ENCODE results near the gene UFC1. TPM values are rescaled to one million over a fixed set of nuclear protein-coding genes. Genes with fewer than 3 reads are reported as not detected.

The UFC1 gene
- total and polyA plus RNA-seq, 12 donors = 43.0 to 142 (median 74.9) TPM

GRCh38 chr1:161200992-161201835 is 47.4 kb downstream of the UFC1 start:
- Histone ChIP-seq H3K9me3 (no peaks in the 10 kb centered on the region), H3K4me3 (peak overlapping the region; percentile 20 to 94 (median 85)), H3K4me1 (peaks cover 47 to 92% (median 80%) of the 10 kb centered on the region in 9 donors), H3K36me3 (peaks cover 0 to 37% (median 4%) of the 10 kb centered on the region in 9 donors), H3K27me3 (no peaks in the 10 kb centered on the region), H3K27ac (peak overlapping the region; percentile 93 to 100 (median 98))
- TF ChIP-seq CTCF (IDR thresholded peaks at IDR 0.05) = no peak
- DNase-seq = peak; percentile 47 to 88
- ATAC-seq = peak; percentile 36 to 73 (median 54)
- WGBS, 2 donors = 31 to 51% methylated on average over 13 of the region's 13 CpGs
- intact Hi-C loops (cut with DNase I) = no loop called here

GRCh38 chr1:161201836-161202712 is 48.3 kb downstream of the UFC1 start, which contains the start of gene NDUFS2:
NDUFS2 (plus strand) TSS chr1:161202367; CDS start chr1:161202386, 19 bp downstream.
- intact Hi-C loops (cut with DNase I) = loop anchor here in 2 of 10 donors (1.0 to 2.0 kb wide), 3 partner anchors 24 to 69 kb away; partner anchors contain the start of genes TOMM40L (in 2 of the 2) and DEDD (in 1 of the 2)
- Histone ChIP-seq H3K36me3 (peaks cover 0 to 38% (median 13%) of the 10 kb centered on the region in 9 donors), H3K27ac (peak within 1 kb of the TSS; percentile 93 to 100 (median 98)), H3K9me3 (no peaks in the 10 kb centered on the region), H3K4me1 (peaks cover 48 to 92% (median 85%) of the 10 kb centered on the region in 9 donors), H3K27me3 (no peaks in the 10 kb centered on the region), H3K4me3 (peak within 1 kb of the TSS; percentile 72 to 94 (median 85))
- peak; percentile 79 to 91 (median 88) for ATAC-seq
- peak; percentile 95 to 99 for DNase-seq
- TF ChIP-seq CTCF (IDR thresholded peaks at IDR 0.05) = peak in 2 of 9 donors; percentile 10 to 21
- 1% methylated on average over 53 of the region's 53 CpGs for WGBS, 2 donors

DNA sequence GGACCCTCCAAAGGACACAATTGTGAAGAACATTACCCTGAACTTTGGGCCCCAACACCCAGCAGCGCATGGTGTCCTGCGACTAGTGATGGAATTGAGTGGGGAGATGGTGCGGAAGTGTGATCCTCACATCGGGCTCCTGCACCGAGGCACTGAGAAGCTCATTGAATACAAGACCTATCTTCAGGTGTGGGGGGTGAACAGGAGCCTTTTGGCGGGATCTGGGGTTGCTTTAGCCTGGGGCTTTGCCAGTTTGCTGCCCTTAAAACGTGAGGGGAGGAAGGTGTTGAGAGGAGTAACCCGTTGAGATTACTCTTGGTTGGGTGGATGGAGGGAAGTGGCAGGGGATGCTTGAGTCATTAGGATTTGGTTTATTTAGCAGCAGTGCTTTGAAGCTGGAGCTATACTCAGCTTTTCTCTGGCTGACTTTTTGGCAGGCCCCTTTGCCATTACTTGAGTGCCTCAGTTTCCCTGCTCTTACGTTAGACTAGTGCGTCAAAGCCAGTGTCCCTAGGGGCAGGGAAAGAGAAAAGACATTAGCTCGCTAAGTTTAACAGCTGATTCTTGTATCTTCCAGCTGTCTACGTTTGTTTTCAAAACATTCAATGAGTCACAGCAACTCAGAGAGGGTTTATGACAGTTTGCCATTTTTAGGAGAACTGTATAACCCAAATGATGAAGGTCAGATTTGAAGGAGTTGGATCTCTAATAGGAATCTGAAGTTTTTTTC is 52.8 kb downstream of the UFC1 start:
- H3K27me3 ChIP-seq = no peaks in the 10 kb centered on the region
- H3K4me1 ChIP-seq = peaks cover 15 to 82% (median 66%) of the 10 kb centered on the region in 9 donors
- ATAC-seq = peak in 6 of 8 donors; percentile 1 to 30 (median 12)
- no peak overlapping the region for H3K4me3 ChIP-seq
- H3K9me3 ChIP-seq = no peaks in the 10 kb centered on the region
- 65 to 72% methylated on average over 12 of the region's 12 CpGs for WGBS, 2 donors
- intact Hi-C loops (cut with DNase I) = loop anchor here in 2 of 10 donors (5.0 kb wide), 1 partner anchor 176 kb away; no protein-coding TSS in a partner anchor
- H3K27ac ChIP-seq = peak overlapping the region; percentile 67 to 100 (median 83)
- TF ChIP-seq CTCF (IDR thresholded peaks at IDR 0.05) = no peak
- peaks cover 0 to 83% (median 48%) of the 10 kb centered on the region in 9 donors for H3K36me3 ChIP-seq
- peak in 1 of 2 donors; percentile 74 for DNase-seq
